PC-3 (cell line): ENCODE measurements around the gene TRPM5. TPM values are rescaled to one million over a fixed set of nuclear protein-coding genes. Genes with fewer than 3 reads are reported as not detected.

Source experiments
- ATAC-seq: fragments of 200-7000 bp; cut with Tn5 transposase; 2 replicates; pipeline ENCODE4 v1.9.1; 2020; ENCODE audit warnings: mild to moderate bottlenecking, moderate library complexity
- BruUV-seq: library from RNA; stranded (reverse); fragments of 400-500 nt; replicated peaks from 2 replicates; lab custom pipeline; 2021; lab: Mats Ljungman, UMichigan
- CTCF ChIA-PET: fragments of 300-600 bp; sonication (Branson Sonifier 250); formaldehyde crosslinking; loops from one replicate; lab custom pipeline; 2022; ENCODE audit warnings: antibody characterized with exemption; lab: Charles Lee
- POLR2A ChIA-PET: fragments of 300-600 bp; sonication (Branson Sonifier 250); formaldehyde crosslinking; loops from one replicate; lab custom pipeline; 2022; ENCODE audit warnings: antibody characterized with exemption; ENCODE audit not compliant: unreplicated experiment; lab: Charles Lee
- DNase-seq: peaks from one replicate; pipeline ENCODE4 v3.0.0-alpha.2; 2015
- H2AFZ ChIP-seq: fragments of 300-600 bp; sonication (generic); 2 replicates; pipeline ENCODE4 v1.6.0; 2016; ENCODE audit warnings: antibody characterized with exemption, low read length
- H3F3A ChIP-seq: fragments of 300-600 bp; sonication (generic); one replicate; pipeline ENCODE4 v1.6.0; 2017; ENCODE audit warnings: antibody characterized with exemption, low read length, control low read depth, mild to moderate bottlenecking; ENCODE audit not compliant: unreplicated experiment
- H3K27ac ChIP-seq: fragments of 300-600 bp; sonication (generic); 2 replicates; pipeline ENCODE4 v1.5.1; 2016; ENCODE audit warnings: mild to moderate bottlenecking, low read length
- H3K27me3 ChIP-seq: fragments of 300-600 bp; sonication (generic); 2 replicates; pipeline ENCODE4 v1.6.1; 2016; ENCODE audit warnings: low read length, mixed read lengths
- H3K36me3 ChIP-seq: fragments of 300-600 bp; sonication (generic); 2 replicates; pipeline ENCODE4 v1.6.1; 2016; ENCODE audit warnings: low read depth, mixed run types, low read length, mixed read lengths
- H3K4me1 ChIP-seq: fragments of 300-600 bp; sonication (generic); 2 replicates; pipeline ENCODE4 v1.5.1; 2016; ENCODE audit warnings: low read length; ENCODE audit not compliant: insufficient read depth
- H3K4me2 ChIP-seq: fragments of 300-600 bp; sonication (generic); 2 replicates; pipeline ENCODE4 v1.6.0; 2016; ENCODE audit warnings: low read length
- H3K4me3 ChIP-seq: fragments of 300-600 bp; sonication (generic); 2 replicates; pipeline ENCODE4 v1.5.1; 2016; ENCODE audit warnings: mild to moderate bottlenecking, low read length, mixed read lengths
- H3K79me2 ChIP-seq: fragments of 300-600 bp; sonication (generic); 2 replicates; pipeline ENCODE4 v1.6.1; 2017; ENCODE audit warnings: low read length, mixed read lengths
- H3K9ac ChIP-seq: fragments of 300-600 bp; sonication (generic); 2 replicates; pipeline ENCODE4 v1.6.0; 2016; ENCODE audit warnings: mild to moderate bottlenecking, low read length
- H3K9me2 ChIP-seq: fragments of 300-600 bp; sonication (generic); replicated peaks from 2 replicates; pipeline ENCODE4 v1.6.1; 2016; ENCODE audit warnings: mixed run types, low read length, mixed read lengths
- H3K9me3 ChIP-seq: fragments of 300-600 bp; sonication (generic); 2 replicates; pipeline ENCODE4 v1.6.1; 2016; ENCODE audit warnings: low read length, mixed read lengths
- H4K20me1 ChIP-seq: fragments of 300-600 bp; sonication (generic); 2 replicates; pipeline ENCODE4 v1.6.1; 2016; ENCODE audit warnings: low read length, mixed read lengths
- EZH2 ChIP-seq: fragments of 300-600 bp; sonication (generic); IDR thresholded peaks from one replicate; pipeline ENCODE4 v1.6.1; 2017; ENCODE audit warnings: antibody characterized with exemption, mild to moderate bottlenecking, low read length; ENCODE audit not compliant: unreplicated experiment
- EZH2phosphoT487 ChIP-seq: fragments of 300-600 bp; sonication (generic); IDR thresholded peaks from 2 replicates; pipeline ENCODE4 v1.6.1; 2018; ENCODE audit warnings: mild to moderate bottlenecking, antibody characterized with exemption, low read length, borderline replicate concordance
- intact Hi-C: fragments of 100-400 bp; cut with micrococcal nuclease; formaldehyde crosslinking; loops from 2 replicates; pipeline ENCODE4 v1.9.0; 2023
- total RNA-seq: library from RNA; depleted of rRNA; stranded (reverse); fragments of >200 nt; gene quantifications from 2 replicates; pipeline ENCODE4 v1.2.3, GENCODE V29; 2014
- TF ChIP-seq, protein P1 (sequence below): fragments of 300-600 bp; sonication (generic); conservative IDR thresholded peaks from 2 replicates; pipeline ENCODE4 v1.5.1; 2017; ENCODE audit warnings: antibody characterized with exemption, low read depth, mild to moderate bottlenecking, low read length

Gene TRPM5
- total RNA-seq, 1 experiment from 2014 or later, result not detected

- no peaks in the 10 kb centered on the region for H4K20me1 ChIP-seq
- no peak overlapping the region for H3K27ac ChIP-seq
- ATAC-seq (no peak), DNase-seq (no peak)
- no peak overlapping the region for H3K4me3 ChIP-seq
- POLR2A ChIA-PET, result no interaction called here
- intact Hi-C loops, result loop anchor here (10.0 kb wide), 1 partner anchor 460 kb away; the partner anchor contains the start of gene CDKN1C
- H3K27me3 ChIP-seq, result no peaks in the 10 kb centered on the region
- no peak overlapping the region for H3K4me2 ChIP-seq
- no peaks in the 10 kb centered on the region for H3K9me3 ChIP-seq
- no peaks in the 10 kb centered on the region for H3K9me2 ChIP-seq
- TF ChIP-seq EZH2 (no peak), EZH2phosphoT487 (no peak)
- TF ChIP-seq, protein P1, sequence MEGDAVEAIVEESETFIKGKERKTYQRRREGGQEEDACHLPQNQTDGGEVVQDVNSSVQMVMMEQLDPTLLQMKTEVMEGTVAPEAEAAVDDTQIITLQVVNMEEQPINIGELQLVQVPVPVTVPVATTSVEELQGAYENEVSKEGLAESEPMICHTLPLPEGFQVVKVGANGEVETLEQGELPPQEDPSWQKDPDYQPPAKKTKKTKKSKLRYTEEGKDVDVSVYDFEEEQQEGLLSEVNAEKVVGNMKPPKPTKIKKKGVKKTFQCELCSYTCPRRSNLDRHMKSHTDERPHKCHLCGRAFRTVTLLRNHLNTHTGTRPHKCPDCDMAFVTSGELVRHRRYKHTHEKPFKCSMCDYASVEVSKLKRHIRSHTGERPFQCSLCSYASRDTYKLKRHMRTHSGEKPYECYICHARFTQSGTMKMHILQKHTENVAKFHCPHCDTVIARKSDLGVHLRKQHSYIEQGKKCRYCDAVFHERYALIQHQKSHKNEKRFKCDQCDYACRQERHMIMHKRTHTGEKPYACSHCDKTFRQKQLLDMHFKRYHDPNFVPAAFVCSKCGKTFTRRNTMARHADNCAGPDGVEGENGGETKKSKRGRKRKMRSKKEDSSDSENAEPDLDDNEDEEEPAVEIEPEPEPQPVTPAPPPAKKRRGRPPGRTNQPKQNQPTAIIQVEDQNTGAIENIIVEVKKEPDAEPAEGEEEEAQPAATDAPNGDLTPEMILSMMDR, result no peak
- no peaks in the 10 kb centered on the region for H3F3A ChIP-seq
- H3K9ac ChIP-seq, result no peak overlapping the region
- no peaks in the 10 kb centered on the region for H3K79me2 ChIP-seq
- no peaks in the 10 kb centered on the region; the same call in 1 of the 2 replicates for H3K36me3 ChIP-seq
- H3K4me1 ChIP-seq, result 0 out of 2 replicates have a peak, but pooled peaks cover under 1% of the 10 kb centered on the region
- no TSS peak for BruUV-seq
- CTCF ChIA-PET, result no interaction called here
- no peak overlapping the region for H2AFZ ChIP-seq
Measured at GRCh38 chr11:2424811-2425495, 19.4 kb downstream of the TRPM5 start.

GRCh38 chr11:2423157-2424025, 20.9 kb downstream of the TRPM5 start:
- CTCF ChIA-PET, result no interaction called here

More at GRCh38 chr11:2423157-2424025, 20.9 kb downstream of the TRPM5 start:
- Histone ChIP-seq H4K20me1 (no peaks in the 10 kb centered on the region), H3K27me3 (no peaks in the 10 kb centered on the region), H3K9me2 (no peaks in the 10 kb centered on the region), H3K9ac (no peak overlapping the region), H3K9me3 (no peaks in the 10 kb centered on the region), H3F3A (no peaks in the 10 kb centered on the region), H3K79me2 (no peaks in the 10 kb centered on the region), H3K4me2 (no peak overlapping the region), H3K4me3 (no peak overlapping the region), H3K36me3 (no peaks in the 10 kb centered on the region; the same call in 1 of the 2 replicates), H2AFZ (no peak overlapping the region), H3K27ac (no peak overlapping the region), H3K4me1 (0 out of 2 replicates have a peak, but pooled peaks cover 3% of the 10 kb centered on the region)
- POLR2A ChIA-PET, result no interaction called here
- intact Hi-C loops, result loop anchor here (10.0 kb wide), 1 partner anchor 461 kb away; the partner anchor contains the start of gene CDKN1C
- TF ChIP-seq, protein P1, result no peak
- TF ChIP-seq EZH2 (no peak), EZH2phosphoT487 (no peak)
- DNase-seq, result no peak
- ATAC-seq, result no peak
- BruUV-seq, result no TSS peak
